ENCODE results near the gene WNT8A. TPM values are rescaled to one million over a fixed set of nuclear protein-coding genes. Genes with fewer than 3 reads are reported as not detected.

WNT8A gene
- total and polyA plus RNA-seq, 2 of the 8 experiments (the other 6 are each of a cell fraction or from before 2014, with no cell fraction given): 0.06 TPM; not detected in 1

DNA sequence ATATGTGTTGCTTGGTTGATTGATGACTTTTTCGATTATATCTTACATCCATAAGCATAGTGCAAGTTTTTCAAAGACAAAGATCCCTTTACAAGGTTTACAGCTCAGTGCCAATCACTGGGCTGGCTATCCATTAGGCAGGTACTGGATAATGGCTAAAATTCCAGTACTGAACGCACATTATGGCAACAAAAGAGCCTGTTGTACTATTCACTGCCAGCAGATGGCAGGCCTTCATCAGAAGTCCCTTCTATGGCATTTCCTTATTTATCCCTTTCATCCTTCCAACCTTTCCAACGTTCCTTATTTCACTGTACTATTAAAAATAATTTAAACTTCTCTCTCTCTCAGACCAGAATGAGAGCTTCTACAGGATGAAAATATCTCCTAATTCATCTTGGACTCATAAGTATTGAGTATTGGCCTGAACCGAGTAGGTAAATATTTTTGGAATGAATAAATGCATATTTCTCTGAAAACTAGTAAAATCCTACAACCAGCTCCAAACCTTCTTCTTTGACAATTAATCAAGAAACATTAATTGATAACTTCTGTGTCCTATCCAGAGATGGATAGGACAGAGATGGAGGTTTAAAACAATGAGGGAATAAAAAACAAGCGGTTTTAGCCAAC lies 6.7 kb upstream of the WNT8A start (continued):
- TF ChIP-seq, protein P1, sequence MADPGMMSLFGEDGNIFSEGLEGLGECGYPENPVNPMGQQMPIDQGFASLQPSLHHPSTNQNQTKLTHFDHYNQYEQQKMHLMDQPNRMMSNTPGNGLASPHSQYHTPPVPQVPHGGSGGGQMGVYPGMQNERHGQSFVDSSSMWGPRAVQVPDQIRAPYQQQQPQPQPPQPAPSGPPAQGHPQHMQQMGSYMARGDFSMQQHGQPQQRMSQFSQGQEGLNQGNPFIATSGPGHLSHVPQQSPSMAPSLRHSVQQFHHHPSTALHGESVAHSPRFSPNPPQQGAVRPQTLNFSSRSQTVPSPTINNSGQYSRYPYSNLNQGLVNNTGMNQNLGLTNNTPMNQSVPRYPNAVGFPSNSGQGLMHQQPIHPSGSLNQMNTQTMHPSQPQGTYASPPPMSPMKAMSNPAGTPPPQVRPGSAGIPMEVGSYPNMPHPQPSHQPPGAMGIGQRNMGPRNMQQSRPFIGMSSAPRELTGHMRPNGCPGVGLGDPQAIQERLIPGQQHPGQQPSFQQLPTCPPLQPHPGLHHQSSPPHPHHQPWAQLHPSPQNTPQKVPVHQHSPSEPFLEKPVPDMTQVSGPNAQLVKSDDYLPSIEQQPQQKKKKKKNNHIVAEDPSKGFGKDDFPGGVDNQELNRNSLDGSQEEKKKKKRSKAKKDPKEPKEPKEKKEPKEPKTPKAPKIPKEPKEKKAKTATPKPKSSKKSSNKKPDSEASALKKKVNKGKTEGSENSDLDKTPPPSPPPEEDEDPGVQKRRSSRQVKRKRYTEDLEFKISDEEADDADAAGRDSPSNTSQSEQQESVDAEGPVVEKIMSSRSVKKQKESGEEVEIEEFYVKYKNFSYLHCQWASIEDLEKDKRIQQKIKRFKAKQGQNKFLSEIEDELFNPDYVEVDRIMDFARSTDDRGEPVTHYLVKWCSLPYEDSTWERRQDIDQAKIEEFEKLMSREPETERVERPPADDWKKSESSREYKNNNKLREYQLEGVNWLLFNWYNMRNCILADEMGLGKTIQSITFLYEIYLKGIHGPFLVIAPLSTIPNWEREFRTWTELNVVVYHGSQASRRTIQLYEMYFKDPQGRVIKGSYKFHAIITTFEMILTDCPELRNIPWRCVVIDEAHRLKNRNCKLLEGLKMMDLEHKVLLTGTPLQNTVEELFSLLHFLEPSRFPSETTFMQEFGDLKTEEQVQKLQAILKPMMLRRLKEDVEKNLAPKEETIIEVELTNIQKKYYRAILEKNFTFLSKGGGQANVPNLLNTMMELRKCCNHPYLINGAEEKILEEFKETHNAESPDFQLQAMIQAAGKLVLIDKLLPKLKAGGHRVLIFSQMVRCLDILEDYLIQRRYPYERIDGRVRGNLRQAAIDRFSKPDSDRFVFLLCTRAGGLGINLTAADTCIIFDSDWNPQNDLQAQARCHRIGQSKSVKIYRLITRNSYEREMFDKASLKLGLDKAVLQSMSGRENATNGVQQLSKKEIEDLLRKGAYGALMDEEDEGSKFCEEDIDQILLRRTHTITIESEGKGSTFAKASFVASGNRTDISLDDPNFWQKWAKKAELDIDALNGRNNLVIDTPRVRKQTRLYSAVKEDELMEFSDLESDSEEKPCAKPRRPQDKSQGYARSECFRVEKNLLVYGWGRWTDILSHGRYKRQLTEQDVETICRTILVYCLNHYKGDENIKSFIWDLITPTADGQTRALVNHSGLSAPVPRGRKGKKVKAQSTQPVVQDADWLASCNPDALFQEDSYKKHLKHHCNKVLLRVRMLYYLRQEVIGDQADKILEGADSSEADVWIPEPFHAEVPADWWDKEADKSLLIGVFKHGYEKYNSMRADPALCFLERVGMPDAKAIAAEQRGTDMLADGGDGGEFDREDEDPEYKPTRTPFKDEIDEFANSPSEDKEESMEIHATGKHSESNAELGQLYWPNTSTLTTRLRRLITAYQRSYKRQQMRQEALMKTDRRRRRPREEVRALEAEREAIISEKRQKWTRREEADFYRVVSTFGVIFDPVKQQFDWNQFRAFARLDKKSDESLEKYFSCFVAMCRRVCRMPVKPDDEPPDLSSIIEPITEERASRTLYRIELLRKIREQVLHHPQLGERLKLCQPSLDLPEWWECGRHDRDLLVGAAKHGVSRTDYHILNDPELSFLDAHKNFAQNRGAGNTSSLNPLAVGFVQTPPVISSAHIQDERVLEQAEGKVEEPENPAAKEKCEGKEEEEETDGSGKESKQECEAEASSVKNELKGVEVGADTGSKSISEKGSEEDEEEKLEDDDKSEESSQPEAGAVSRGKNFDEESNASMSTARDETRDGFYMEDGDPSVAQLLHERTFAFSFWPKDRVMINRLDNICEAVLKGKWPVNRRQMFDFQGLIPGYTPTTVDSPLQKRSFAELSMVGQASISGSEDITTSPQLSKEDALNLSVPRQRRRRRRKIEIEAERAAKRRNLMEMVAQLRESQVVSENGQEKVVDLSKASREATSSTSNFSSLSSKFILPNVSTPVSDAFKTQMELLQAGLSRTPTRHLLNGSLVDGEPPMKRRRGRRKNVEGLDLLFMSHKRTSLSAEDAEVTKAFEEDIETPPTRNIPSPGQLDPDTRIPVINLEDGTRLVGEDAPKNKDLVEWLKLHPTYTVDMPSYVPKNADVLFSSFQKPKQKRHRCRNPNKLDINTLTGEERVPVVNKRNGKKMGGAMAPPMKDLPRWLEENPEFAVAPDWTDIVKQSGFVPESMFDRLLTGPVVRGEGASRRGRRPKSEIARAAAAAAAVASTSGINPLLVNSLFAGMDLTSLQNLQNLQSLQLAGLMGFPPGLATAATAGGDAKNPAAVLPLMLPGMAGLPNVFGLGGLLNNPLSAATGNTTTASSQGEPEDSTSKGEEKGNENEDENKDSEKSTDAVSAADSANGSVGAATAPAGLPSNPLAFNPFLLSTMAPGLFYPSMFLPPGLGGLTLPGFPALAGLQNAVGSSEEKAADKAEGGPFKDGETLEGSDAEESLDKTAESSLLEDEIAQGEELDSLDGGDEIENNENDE (IDR thresholded peaks at IDR 0.05; ENCODE audit: insufficient replicate concordance, low read length): no peak
- TF ChIP-seq RAD21 (IDR thresholded peaks at IDR 0.05 in 1 of 2, conservative IDR thresholded peaks at IDR 0.05 in 1 of 2; ENCODE audit: low read depth in 2 of 2, low read length in 2 of 2): peak; percentile 96
